Myocyte (in vitro differentiated cells): Measurements from ENCODE around the gene DDX19B. TPM values are rescaled to one million over a fixed set of nuclear protein-coding genes. Genes with fewer than 3 reads are reported as not detected.
A peak's percentile ranks its signal among the peaks of the same experiment; 100 is the strongest.

ENCODE experiments used
- DNase-seq: peaks from one replicate; pipeline ENCODE4 v3.0.0-alpha.2; 2012; ENCODE audit warnings: low read depth
- total RNA-seq: library from RNA; depleted of rRNA; stranded (reverse); fragments of >200 nt; gene quantifications from 2 replicates; pipeline ENCODE4 v1.2.3, GENCODE V29; 2014

DDX19B gene
- total RNA-seq, 1 donor from 2014 or later = 22.3 TPM

DNA sequence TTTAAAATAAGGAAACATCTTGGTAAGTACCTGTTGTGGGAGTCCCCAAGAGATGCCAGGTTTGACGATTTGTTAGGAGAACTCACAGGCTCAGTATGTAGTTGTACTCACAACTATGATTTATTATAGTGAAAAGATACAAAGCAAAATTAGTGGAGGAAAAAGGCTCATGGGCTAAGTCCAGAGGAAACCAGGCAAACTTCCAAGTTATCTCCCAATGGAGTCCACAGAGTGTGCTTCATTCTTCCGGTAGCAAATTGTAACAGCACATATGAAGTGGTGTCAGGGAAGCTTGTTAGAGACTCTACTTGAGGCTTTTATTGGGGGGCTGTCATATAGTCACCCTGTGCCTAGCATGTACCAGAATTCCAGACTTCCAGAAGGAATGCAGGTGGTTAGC lies 50.0 kb downstream of the DDX19B start:
- no peak for DNase-seq

DNA sequence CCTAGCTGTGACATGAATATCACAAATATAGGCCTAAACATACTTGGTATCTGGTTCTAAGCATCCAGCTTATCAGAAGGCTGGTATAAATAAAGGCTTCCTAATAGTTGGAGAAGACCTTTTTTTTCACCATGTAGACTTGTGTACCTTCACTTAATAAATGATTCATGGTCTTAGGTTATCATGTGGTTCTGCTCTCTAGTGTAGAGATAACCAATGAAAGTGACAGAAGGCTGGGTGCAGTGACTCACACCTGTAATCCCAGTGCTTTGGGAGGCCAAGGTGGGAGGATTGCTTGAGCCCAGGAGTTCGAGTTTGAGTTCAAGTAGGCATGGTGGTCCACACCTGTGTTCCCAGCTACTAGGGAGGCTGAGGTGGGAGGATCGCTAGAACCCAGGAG lies 50.8 kb downstream of the DDX19B start:
- no peak for DNase-seq

DNA sequence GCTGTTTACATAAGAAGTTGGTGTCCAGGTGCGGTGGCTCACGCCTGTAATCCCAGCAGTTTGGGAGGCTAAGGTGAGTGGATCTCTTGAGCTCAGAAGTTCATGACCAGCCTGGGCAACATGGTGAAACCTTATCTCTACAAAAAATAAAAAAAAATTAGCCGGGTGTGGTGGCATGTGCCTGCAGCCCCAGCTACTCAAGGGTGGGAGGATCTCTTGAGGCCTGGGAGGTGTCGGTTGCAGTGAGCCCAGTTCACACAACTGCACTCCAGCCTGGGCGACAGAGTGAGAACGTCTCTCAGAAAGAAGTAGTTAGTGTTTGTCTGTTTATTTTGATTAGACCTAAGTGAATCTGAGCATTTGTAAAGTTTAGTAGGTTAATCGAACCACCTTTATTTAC lies 60.6 kb downstream of the DDX19B start:
- DNase-seq = no peak

DNA sequence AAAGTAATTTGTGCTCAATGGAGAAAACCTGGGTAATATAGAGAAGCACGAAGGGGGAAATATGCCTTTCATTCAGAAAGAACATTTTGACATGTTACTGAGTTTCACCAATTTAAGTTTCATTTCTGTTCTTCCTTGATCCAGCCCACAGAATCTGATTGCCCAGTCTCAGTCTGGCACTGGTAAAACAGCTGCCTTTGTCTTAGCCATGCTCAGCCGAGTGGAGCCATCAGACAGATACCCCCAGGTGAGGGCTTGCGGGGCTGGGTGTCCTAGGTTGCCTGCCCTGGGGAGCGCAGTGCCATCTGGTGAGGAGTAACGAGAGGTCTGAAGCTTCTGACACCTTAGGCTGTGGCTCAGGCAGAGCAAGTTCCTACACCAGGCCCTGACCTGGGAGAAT lies 65.4 kb downstream of the DDX19B start:
- DNase-seq = no peak

DNA sequence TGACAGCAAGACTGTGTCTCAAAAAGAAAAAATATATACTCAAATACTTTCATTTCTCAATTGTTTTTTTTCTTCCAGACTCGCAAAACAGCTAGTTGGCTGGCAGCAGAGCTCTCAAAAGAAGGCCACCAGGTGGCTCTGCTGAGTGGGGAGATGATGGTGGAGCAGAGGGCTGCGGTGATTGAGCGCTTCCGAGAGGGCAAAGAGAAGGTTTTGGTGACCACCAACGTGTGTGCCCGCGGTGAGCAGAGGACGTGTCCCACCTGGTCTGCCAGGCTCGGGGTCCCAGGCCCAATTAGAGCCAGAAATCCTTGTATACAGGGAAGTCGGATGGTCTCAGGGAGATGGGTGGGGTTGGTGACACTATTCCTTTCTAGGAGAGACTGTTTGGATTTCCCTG lies 71.2 kb downstream of the DDX19B start:
- DNase-seq = peak; percentile 22

DNA sequence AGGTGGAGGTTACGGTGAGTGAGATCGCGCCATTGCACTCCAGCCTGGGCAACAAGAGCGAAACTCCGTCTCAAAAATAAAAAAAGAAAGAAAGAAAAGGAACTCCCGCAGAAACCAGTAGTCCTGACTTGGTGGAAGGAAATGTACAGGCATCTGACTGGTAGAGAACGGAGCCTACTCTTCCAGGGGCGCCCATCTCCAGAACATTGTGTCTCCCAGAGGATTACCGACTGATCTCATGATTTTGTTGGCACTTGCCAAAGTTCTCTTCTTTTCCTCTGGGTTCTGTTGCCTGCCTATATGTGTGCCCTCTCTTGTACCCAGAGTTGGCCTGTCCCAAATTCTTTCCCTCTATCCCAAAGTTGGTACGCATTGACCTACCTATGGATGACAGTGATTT lies 71.9 kb downstream of the DDX19B start:
- no peak for DNase-seq

DNA sequence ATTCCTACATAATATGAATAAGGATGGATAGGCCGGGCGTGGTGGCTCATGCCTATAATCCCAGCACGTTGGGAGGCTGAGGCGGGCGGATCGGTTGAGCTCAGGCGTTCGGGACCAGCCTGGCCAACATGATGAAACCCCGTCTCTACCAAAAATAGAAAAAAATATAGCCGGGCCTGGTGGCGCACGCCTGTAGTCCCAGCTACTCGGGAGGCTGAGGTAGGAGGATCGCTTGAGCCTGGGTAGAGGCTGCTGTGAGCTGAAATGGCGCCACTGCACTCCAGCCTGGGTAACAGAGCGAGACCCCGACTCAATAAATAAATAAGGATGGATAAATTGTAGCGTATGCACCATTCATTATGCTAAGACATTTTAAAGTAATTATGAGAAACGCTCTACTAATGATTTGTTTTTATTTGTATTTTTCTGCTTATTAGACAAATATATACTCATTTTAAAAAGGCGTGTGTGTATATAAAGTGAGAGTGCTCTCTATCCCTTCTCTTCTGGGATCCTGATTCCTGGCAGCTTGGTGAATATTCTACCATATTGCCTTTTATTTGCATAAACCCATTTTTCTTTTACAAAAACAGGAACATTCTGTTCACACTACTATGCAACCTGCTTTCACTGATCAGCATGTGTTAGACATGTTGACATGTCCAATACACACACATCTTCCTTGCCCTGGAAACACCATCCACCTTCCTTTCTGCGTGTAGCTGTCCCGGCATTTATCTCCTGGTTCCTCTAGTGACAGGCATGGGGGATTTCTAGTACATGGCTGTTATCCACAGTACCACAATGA lies 74.1 kb downstream of the DDX19B start:
- DNase-seq = no peak

DNA sequence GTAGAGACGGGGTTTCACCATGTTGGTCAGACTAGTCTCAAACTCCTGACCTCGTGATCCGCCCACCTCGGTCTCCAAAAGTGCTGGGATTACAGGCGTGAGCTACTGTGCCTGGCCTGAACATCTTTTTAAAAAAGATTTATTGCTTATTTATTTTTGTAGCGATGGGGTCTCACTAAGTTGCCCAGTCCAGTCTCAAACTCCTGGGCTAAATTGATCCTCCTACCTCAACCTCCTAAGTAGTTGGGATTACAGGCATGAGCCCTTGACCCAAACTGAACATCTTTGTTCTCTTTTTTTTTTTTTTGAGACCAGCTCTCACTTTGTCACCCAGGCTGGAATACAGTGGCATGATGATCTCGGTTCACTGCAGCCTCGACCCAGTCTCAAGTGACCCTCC lies 75.2 kb downstream of the DDX19B start:
- DNase-seq = no peak

DNA sequence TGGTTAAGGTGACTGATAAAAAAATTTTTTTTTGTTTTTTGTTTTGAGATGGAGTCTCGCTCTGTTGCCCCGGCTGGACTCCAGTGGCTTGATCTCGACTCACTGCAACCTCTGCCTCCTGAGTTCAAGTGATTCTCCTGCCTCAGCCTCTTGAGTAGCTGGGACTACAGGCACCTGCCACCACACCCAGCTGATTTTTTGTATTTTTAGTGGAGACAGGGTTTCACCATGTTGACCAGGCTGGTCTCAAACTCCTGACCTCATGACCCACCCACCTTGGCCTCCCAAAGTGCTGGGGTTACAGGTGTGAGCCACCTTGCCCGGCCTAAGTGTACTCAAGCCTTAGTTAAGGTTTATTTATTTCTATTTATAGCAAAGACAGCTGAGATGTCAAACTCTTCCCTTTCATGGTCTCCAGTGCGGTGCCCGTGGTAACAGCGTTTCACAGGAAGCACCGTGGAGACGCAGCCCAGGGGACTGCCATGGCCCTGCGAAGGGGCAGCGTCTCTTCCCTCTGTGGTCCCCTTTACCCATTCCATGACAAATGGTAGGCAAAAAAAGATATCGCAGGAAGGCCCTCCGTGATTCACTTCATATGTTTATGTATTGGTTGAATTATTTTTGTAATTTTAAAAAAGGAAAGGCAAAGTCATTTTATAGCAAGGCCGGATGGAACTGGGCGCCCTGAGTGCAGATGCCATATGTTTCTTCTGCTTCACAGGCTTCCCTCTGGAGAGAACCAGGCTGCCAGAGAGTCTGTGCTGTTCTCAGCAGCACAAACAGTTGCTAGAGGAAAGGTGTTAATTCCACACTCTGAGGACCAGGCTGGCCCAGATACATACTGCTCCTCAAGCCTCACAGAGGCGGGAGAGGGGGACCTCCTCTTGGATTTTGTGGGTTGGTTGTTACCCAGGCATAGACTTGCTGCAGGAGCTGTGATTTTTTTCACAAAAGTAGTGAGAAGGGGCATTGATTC lies 76.9 kb downstream of the DDX19B start:
- peak; percentile 52 for DNase-seq

DNA sequence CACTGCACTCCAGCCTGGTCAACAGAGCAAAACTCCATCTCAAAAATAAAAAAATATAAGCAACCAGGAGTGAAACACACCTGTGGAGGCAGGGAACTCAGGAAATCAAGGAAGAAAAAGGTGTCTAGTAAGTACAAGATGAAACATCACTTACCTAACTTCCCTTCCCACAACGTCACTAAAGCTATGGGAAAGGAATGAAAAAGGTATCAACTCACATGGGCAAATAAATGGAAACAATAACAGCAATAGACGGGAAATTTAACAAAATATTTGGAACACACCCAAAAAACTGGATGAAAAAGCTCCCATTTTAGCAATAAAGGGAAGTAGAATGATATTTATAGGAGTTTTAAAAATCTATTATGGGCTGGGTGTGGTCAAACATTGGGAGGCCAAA lies 78.8 kb downstream of the DDX19B start:
- DNase-seq = no peak

DNA sequence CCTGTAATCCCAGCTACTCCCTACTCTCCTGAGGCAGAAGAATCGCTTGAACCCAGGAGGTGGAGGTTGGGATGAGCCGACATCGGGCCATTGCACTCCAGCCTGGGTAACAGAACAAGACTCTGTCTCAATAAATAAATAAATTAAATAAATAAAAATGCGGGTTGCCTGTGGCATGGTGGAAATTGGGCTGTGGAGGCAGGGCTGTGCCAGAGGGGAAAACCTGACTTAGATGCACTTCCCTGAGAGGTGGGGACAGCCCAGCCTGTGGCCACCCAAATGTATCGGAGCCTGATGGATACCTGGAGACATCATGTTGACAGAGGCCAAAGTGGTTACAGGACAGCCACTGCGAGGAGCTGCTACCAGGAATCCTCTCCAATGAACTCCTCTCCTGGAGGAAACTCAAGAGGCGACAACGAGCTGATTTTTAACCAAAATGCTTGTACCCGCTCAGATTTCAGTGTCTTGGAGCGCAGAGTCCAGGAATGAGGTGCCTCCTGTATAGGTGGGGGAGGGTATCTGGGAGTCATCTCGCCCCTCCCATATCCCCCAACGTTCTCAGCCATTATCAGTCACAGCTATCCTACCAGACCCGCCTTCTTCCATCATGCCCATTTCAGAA lies 80.0 kb downstream of the DDX19B start:
- DNase-seq = no peak

DNA sequence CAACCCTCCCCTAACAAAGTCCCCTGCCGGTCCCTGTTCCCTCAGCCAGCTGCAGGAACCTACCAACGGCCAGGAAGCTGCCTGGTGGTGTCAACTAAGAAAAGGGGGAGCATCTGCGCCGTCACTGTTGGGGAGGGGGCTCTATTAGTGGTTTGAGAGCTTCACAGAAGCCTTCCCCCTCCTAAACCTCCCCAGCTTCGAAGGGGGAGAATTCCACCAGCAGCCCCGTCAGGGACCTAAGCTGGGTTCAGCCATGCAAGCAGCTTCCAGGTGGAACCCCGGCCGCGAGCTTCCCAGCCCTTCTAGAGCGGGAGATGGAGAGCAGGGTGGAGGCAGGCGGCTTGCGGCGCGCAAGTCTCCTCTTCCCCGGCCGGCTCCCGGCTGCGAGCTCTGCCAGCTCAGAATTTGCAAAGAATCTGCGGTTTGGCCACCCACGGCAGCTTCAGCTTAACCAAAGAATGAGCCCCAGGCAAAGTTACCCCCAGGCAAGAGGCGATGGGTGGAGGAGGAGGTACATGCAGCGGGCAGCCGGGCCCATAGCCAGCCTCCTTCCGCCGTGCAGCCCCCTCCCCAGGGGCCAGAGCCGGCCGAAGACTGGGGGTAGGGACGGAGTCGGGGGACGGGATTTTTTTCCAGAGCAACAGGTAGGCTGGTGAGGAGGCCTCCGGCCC lies 81.4 kb downstream of the DDX19B start:
- peak; percentile 89 for DNase-seq

DNA sequence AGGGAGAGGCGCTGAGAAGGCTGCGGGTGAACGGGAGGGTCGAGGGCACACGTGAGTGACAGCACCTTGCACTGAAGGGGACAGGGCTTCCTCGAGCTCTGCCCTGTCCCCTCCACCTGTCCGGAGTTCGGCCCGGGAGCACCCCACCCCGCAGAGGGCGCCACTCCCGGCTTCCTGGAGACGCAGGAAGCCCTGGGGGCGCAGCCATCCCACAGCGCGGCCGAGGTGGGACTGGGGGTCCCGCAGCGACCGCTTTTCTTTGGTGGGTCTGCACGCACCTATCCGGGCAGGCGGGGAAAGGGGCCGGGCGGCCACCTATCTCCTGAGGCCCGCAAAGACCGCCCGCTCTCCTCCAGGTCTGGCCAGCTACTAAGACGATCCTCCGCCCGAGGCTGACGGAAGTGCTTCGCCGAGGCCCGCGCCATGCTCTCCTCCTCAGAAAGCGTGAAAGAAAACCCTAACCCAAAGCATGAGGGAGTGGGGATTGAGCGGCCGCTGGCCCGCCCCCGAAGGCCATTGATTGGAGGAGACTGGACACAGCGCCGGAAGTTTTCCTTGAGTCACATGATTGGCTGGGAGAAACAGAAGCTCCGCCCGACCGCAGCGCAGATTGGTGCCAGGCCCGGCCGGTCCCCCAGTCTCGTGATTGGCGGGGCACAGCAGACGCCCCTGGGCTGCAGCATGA lies 82.1 kb downstream of the DDX19B start:
- DNase-seq = peak; percentile 98

DNA sequence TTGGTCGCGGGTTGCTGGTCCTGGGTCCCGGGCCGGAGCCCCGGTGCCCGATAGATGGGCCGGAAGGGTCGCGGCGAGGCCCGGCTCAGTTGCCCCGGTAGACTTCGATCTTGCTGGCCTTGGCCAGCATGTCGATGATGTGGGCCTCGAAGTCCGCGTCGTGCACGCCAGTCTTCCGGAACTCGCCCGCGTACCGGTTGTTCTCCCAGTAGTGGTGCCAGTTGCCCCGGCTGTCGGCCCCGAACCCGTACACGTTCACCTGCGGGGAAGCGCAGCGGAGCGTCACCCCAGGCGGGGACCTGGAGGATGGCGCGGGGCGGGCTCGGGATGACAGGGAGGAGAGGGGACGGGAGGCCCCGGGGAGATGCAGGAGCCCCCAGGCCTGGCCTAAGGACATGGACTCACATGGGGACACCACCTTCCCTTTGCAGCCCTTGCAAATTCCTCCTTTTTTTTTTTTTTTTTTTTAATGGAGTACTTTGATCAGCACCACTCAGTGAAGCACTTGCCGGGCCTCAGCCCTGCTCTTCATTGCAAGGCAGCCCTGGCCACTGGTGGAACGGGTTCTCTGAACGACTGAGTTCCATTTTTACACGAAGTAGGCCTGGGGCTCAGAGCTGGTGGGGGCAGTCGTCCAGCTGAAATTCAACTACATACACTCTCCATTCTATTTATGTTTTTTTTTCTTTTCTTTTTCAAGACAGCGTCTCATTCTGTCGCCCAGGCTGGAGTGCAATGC lies 82.8 kb downstream of the DDX19B start:
- DNase-seq = no peak

DNA sequence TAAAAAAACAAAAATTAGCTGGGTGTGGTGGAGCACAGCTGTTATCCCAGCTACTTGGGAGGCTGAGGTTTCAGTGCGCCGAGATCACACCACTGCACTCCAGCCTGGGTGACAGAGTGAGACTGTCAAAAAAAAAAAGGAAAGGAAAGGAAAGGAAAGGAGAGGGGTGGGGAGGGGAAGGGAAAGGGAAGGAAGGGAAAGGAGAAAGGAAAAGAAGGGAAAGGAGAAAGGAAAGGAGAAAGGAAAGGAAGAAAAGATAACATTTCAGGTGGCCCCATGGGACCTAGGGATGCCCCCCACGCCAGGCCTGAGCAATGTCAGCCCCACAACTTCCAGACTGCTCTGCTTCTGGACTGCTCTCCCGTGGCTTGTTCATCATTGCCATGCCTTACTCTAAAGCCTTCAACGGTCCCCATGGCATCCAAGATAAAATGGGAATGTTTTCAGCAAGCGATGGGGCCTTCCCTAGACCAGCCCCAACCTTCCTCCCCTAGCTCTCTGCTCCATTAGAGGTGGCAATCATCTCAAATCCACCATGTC lies 84.5 kb downstream of the DDX19B start:
- DNase-seq = no peak
